ENCODE measurements around the gene RCN2. TPM values are rescaled to one million over a fixed set of nuclear protein-coding genes. Genes with fewer than 3 reads are reported as not detected.
"Not testable (repeated sequence)": the region's sequence is repeated elsewhere in the genome, so short reads cannot be mapped to it uniquely, and the experiment has no call there.

RCN2 gene, protein sequence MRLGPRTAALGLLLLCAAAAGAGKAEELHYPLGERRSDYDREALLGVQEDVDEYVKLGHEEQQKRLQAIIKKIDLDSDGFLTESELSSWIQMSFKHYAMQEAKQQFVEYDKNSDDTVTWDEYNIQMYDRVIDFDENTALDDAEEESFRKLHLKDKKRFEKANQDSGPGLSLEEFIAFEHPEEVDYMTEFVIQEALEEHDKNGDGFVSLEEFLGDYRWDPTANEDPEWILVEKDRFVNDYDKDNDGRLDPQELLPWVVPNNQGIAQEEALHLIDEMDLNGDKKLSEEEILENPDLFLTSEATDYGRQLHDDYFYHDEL
- 358 and 645 TPM in 2 replicates for total RNA-seq (ENCODE audit: low replicate concordance)

DNA sequence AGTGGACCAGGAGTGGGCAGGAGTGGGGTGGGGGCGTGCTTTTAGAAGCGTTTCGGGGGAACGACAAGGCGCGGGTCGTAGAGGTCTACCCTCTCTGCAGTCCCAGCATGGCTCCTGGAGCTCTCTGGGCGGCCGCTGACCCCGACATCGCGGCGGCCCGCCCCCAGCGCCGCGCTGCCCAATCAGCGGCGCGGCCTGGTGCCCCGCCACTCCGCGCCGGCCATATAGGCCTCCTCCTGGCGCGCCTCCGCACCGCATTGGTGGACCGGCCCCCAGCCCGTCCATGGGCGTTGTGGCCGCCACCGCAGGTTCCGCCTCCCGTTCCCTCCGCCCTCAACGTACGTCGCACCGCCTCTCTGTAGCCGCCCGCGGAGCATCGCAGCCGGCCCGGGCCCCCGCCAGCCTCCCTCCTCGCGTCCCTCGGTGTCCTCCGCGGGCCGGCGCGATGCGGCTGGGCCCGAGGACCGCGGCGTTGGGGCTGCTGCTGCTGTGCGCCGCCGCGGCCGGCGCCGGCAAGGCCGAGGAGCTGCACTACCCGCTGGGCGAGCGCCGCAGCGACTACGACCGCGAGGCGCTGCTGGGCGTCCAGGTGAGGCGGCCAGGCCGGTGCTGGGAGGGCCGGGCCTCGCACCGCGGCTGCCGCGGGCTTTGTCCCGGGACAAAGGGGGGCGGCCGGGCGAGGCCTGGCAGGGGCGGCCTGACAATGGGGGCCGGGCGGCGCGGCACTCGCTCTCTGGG, at the start of gene RCN2:
Gene RCN2 (plus strand): TSS at position 353 of the 738 bp plus-strand sequence. CDS start 93 bp downstream, at position 446.
- peaks cover 72% of the 10 kb centered on the region for H3K4me1 ChIP-seq
- peaks cover 47% of the 10 kb centered on the region for H3K4me1 Mint-ChIP-seq
- peaks cover 24% of the 10 kb centered on the region for H3K36me3 Mint-ChIP-seq
- TF ChIP-seq EZH2phosphoT487 (IDR thresholded peaks at IDR 0.05) = no peak
- no peak for TF ChIP-seq EZH2 (IDR thresholded peaks at IDR 0.05)
- TF ChIP-seq, protein P1, sequence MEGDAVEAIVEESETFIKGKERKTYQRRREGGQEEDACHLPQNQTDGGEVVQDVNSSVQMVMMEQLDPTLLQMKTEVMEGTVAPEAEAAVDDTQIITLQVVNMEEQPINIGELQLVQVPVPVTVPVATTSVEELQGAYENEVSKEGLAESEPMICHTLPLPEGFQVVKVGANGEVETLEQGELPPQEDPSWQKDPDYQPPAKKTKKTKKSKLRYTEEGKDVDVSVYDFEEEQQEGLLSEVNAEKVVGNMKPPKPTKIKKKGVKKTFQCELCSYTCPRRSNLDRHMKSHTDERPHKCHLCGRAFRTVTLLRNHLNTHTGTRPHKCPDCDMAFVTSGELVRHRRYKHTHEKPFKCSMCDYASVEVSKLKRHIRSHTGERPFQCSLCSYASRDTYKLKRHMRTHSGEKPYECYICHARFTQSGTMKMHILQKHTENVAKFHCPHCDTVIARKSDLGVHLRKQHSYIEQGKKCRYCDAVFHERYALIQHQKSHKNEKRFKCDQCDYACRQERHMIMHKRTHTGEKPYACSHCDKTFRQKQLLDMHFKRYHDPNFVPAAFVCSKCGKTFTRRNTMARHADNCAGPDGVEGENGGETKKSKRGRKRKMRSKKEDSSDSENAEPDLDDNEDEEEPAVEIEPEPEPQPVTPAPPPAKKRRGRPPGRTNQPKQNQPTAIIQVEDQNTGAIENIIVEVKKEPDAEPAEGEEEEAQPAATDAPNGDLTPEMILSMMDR (IDR thresholded peaks at IDR 0.05) = no peak
- peak within 1 kb of the TSS; percentile 96 for H3K4me3 Mint-ChIP-seq
- peaks cover 14% of the 10 kb centered on the region for H3K36me3 ChIP-seq
- H3K79me2 ChIP-seq (ENCODE audit: low read depth) = peaks cover 49% of the 10 kb centered on the region
- peak within 1 kb of the TSS; percentile 82 for H3K9ac ChIP-seq
- peak within 1 kb of the TSS; percentile 91 for H3K27ac Mint-ChIP-seq
- H3K27me3 Mint-ChIP-seq (ENCODE audit: insufficient read depth, low read depth) = peaks cover 3% of the 10 kb centered on the region
- H3K27ac ChIP-seq = peak within 1 kb of the TSS; percentile 92
- H3K4me3 ChIP-seq = peak within 1 kb of the TSS; percentile 98
- peak within 1 kb of the TSS; percentile 38 for H2AFZ ChIP-seq (replicated peaks)
- H4K20me1 ChIP-seq (ENCODE audit: low read depth) = peaks cover 42% of the 10 kb centered on the region
- no peaks in the 10 kb centered on the region for H3K9me3 Mint-ChIP-seq
- no peaks in the 10 kb centered on the region for H3K9me3 ChIP-seq (ENCODE audit: low read depth)
- H3K27me3 ChIP-seq = no peaks in the 10 kb centered on the region
- peak; percentile 98 for DNase-seq (ENCODE audit: low spot score)
- H3K4me2 ChIP-seq = peak within 1 kb of the TSS; percentile 92
- H3F3A ChIP-seq (ENCODE audit: low read depth) = peaks cover 37% of the 10 kb centered on the region

DNA sequence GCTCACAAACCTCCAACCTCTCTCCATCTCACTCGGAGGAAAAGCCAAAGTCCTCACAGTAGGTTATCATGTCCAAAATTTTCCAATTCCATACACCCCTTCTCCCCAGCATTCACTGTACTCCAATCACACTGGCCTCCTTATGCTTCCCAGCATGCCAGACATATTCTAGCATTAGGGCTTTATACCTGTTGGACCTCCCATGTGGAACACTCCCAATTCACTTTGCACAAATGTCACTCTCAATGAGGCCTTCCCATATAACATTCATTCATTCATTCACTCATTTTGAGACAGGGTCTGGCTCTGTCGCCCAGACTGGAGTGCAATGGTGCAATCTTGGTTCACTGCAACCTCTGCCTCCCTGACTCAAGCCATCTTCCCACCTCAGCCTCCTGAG, 46.3 kb upstream of the RCN2 start:
- Mint-ChIP-seq H3K9me3 (peaks cover 10% of the 10 kb centered on the region), H3K27ac (no peak overlapping the region), H3K4me1 (no peaks in the 10 kb centered on the region), H3K4me3 (no peak overlapping the region), H3K36me3 (peaks cover 17% of the 10 kb centered on the region), H3K27me3 (ENCODE audit: insufficient read depth, low read depth) (no peaks in the 10 kb centered on the region)
- Histone ChIP-seq H2AFZ (replicated peaks) (no peak overlapping the region), H3K9ac (no peak overlapping the region), H3K36me3 (no peaks in the 10 kb centered on the region), H3K27ac (no peak overlapping the region), H3F3A (ENCODE audit: low read depth) (no peaks in the 10 kb centered on the region), H4K20me1 (ENCODE audit: low read depth) (no peaks in the 10 kb centered on the region), H3K27me3 (no peaks in the 10 kb centered on the region), H3K4me2 (no peak overlapping the region), H3K79me2 (ENCODE audit: low read depth) (no peaks in the 10 kb centered on the region), H3K4me3 (no peak overlapping the region), H3K4me1 (no peaks in the 10 kb centered on the region), H3K9me3 (ENCODE audit: low read depth) (no peaks in the 10 kb centered on the region)
- TF ChIP-seq EZH2 (IDR thresholded peaks at IDR 0.05) (no peak), EZH2phosphoT487 (IDR thresholded peaks at IDR 0.05) (no peak)
- TF ChIP-seq, protein P1 (IDR thresholded peaks at IDR 0.05) = no peak
- DNase-seq (ENCODE audit: low spot score) = no peak

DNA sequence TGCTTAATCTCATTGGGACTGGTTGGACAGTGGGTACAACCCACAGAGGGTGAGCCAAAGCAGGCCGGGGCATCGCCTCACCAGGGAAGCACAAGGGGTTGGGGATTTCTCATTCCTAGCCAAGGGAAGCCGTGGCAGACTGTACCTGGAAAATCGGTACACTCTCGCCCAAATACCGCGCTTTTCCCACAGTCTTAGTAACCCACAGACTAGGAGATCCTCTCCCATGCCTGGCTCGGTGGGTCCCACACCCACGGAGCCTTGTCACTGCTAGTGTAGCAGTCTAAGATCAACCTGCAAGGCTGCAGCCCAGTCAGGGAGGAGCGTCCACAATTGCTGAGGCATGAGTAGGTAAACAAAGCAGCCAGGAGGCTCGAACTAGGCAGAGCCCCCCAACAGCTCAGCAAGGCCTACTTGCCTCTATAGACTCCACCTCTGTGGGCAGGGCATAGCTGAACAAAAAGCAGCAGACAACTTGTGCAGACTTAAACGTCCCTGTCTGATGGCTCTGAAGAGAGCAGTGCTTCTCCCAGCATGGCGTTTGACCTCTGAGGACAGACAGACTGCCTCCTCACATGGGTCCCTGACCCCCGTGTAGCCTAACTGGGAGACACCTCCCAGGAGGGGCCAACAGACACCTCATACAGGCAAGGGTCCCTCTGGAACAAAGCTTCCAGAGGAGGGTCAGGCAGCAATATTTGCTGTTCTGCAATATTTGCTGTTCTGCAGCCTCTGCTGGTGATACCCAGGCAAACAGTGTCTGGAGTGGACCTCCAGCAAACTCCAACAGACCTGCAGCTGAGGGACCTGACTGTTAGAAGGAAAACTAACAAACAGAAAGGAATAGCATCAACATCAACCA, 44.0 kb upstream of the RCN2 start:
- DNase-seq (ENCODE audit: low spot score) = peak; percentile 7
- Mint-ChIP-seq H3K9me3 (peaks cover 27% of the 10 kb centered on the region), H3K36me3 (peaks cover 17% of the 10 kb centered on the region)
- H3K79me2 ChIP-seq (ENCODE audit: low read depth); H3K27me3 ChIP-seq; H3K4me3 Mint-ChIP-seq; H3F3A ChIP-seq (ENCODE audit: low read depth); H3K4me2 ChIP-seq; H3K4me3 ChIP-seq; H3K27ac Mint-ChIP-seq; H3K27me3 Mint-ChIP-seq (ENCODE audit: insufficient read depth, low read depth); H3K4me1 ChIP-seq; H3K9ac ChIP-seq; H3K9me3 ChIP-seq (ENCODE audit: low read depth); H3K4me1 Mint-ChIP-seq; H3K27ac ChIP-seq; H2AFZ ChIP-seq (replicated peaks); H4K20me1 ChIP-seq (ENCODE audit: low read depth); H3K36me3 ChIP-seq: not testable (repeated sequence)

DNA sequence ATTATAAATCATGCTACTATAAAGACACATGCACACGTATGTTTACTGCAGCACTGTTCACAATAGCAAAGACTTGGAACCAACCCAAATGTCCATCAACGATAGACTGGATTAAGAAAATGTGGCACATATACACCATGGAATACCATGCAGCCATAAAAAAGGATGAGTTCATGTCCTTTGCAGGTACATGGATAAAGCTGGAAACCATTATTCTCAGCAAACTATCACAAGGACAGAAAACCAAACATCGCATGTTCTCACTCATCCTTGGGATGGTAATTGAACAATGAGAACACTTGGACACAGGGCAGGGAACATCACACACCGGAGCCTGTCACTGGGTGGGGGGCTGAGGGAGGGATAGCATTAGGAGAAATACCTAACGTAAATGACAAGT, 38.7 kb upstream of the RCN2 start:
- H3K4me1 ChIP-seq; H3K27me3 Mint-ChIP-seq (ENCODE audit: insufficient read depth, low read depth); H2AFZ ChIP-seq (replicated peaks); H3K27me3 ChIP-seq; H3F3A ChIP-seq (ENCODE audit: low read depth); H3K36me3 ChIP-seq; DNase-seq (ENCODE audit: low spot score); H3K9ac ChIP-seq; H4K20me1 ChIP-seq (ENCODE audit: low read depth); H3K27ac ChIP-seq; H3K4me3 Mint-ChIP-seq; H3K4me2 ChIP-seq; H3K27ac Mint-ChIP-seq; H3K4me1 Mint-ChIP-seq; H3K9me3 ChIP-seq (ENCODE audit: low read depth); H3K4me3 ChIP-seq: not testable (repeated sequence)
- H3K79me2 ChIP-seq (ENCODE audit: low read depth) = peaks cover 16% of the 10 kb centered on the region
- Mint-ChIP-seq H3K9me3 (peaks cover 44% of the 10 kb centered on the region), H3K36me3 (peaks cover 29% of the 10 kb centered on the region)

All from neural progenitor cell (in vitro differentiated cells).